DOHH2 (cell line): ENCODE measurements around the gene C8G.

Source experiments
- H3F3A ChIP-seq: fragments of 200-600 bp; sonication (generic), shearing (Covaris generic); 2 replicates; pipeline ENCODE4 v1.6.0; 2016; ENCODE audit warnings: antibody characterized with exemption, mild to moderate bottlenecking; ENCODE audit not compliant: control insufficient read depth, insufficient read depth
- H3K27ac ChIP-seq: fragments of 200-600 bp; sonication (generic); 2 replicates; pipeline ENCODE4 v1.5.1; 2014; ENCODE audit warnings: low read depth, mild to moderate bottlenecking, low read length, moderate library complexity
- H3K27me3 ChIP-seq: fragments of 200-600 bp; sonication (generic); 2 replicates; pipeline ENCODE4 v1.6.1; 2014; ENCODE audit warnings: mild to moderate bottlenecking, low read length, mixed read lengths; ENCODE audit not compliant: control insufficient read depth
- H3K36me3 ChIP-seq: fragments of 200-600 bp; sonication (generic); 2 replicates; pipeline ENCODE4 v1.6.1; 2014; ENCODE audit warnings: mild to moderate bottlenecking, low read length, moderate library complexity, mixed read lengths; ENCODE audit not compliant: control insufficient read depth
- H3K4me1 ChIP-seq: fragments of 200-600 bp; sonication (generic); 2 replicates; pipeline ENCODE4 v1.6.1; 2014; ENCODE audit warnings: mild to moderate bottlenecking, low read length, mixed read lengths; ENCODE audit not compliant: control insufficient read depth
- H3K4me2 ChIP-seq: fragments of 200-600 bp; sonication (generic); 2 replicates; pipeline ENCODE4 v1.6.0; 2014; ENCODE audit warnings: mild to moderate bottlenecking, low read length, moderate library complexity
- H3K4me3 ChIP-seq: fragments of 200-600 bp; sonication (generic); 2 replicates; pipeline ENCODE4 v1.5.1; 2014; ENCODE audit warnings: mild to moderate bottlenecking, low read length, mixed read lengths
- H3K79me2 ChIP-seq: fragments of 200-600 bp; sonication (generic); 2 replicates; pipeline ENCODE4 v1.6.1; 2014; ENCODE audit warnings: mild to moderate bottlenecking, low read length, mixed read lengths; ENCODE audit not compliant: control insufficient read depth
- H3K9me2 ChIP-seq: fragments of 200-600 bp; sonication (generic); replicated peaks from 2 replicates; pipeline ENCODE4 v1.6.1; 2014; ENCODE audit warnings: mild to moderate bottlenecking, low read length, mixed read lengths; ENCODE audit not compliant: control insufficient read depth
- H3K9me3 ChIP-seq: fragments of 200-600 bp; sonication (generic); 2 replicates; pipeline ENCODE4 v1.6.1; 2014; ENCODE audit warnings: antibody characterized with exemption, low read length, mixed read lengths; ENCODE audit not compliant: control insufficient read depth, insufficient read depth
- H4K20me1 ChIP-seq: fragments of 200-600 bp; sonication (generic); 2 replicates; pipeline ENCODE4 v1.6.0; 2014; ENCODE audit warnings: low read depth, mild to moderate bottlenecking, antibody characterized with exemption, low read length, moderate library complexity; ENCODE audit not compliant: control insufficient read depth, insufficient read depth
- CTCF ChIP-seq: fragments of 200-600 bp; sonication (generic); IDR thresholded peaks from one replicate; pipeline ENCODE4 v1.5.1; 2014; ENCODE audit warnings: antibody characterized with exemption, mild to moderate bottlenecking, low read depth, low read length; ENCODE audit not compliant: poor library complexity, severe bottlenecking
- EZH2phosphoT487 ChIP-seq: fragments of 200-600 bp; sonication (generic); IDR thresholded peaks from 2 replicates; pipeline ENCODE4 v1.6.1; 2017; ENCODE audit warnings: borderline replicate concordance, mild to moderate bottlenecking, antibody characterized with exemption, low read length, moderate library complexity, mixed read lengths

The C8G gene

GRCh38 chr9:136978865-136979544 is 34.0 kb downstream of the C8G start:
- no peaks in the 10 kb centered on the region for H3K4me1 ChIP-seq
- no peak overlapping the region for H3K4me2 ChIP-seq
- H3K27me3 ChIP-seq: peaks cover 7% of the 10 kb centered on the region; the same call in 1 of the 2 replicates
- no peak overlapping the region for H3K27ac ChIP-seq
- H3K9me3 ChIP-seq: no peaks in the 10 kb centered on the region
- H3F3A ChIP-seq: no peaks in the 10 kb centered on the region
- no peak overlapping the region for H3K4me3 ChIP-seq
- H3K36me3 ChIP-seq: no peaks in the 10 kb centered on the region
- H3K9me2 ChIP-seq: no peaks in the 10 kb centered on the region
- TF ChIP-seq EZH2phosphoT487: no peak
- H3K79me2 ChIP-seq: no peaks in the 10 kb centered on the region
- H4K20me1 ChIP-seq: no peaks in the 10 kb centered on the region

DNA sequence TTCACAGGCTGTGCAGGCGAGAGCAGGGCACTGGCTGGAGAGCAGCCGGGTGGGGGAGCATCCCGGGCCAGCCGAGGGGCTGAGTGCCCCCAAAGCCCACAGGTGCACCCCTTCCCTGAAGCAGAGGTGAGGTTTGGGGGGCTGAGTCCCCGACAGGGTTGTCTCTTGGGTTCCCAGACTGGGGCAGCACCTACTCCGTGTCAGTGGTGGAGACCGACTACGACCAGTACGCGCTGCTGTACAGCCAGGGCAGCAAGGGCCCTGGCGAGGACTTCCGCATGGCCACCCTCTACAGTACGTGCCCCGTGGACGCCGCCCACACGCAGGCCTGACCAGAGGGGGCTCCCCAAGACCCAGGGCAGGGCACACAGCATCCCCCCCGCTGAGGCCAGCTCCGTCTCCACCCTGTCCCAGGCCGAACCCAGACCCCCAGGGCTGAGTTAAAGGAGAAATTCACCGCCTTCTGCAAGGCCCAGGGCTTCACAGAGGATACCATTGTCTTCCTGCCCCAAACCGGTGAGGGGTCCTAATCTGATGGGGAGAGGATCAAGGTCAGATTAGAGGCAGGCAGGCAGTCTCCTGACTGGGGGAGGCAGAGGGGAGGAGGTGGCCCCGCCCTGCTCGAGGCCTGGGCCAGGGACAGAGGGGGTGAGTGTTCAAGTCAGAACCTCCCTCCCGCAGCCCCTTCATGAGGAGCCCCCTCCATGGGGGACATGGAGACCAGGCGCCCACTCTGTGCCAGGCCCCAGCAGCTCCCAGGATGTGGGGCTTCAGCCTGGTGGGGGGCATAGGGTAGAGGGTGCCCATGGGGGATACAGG is 34.9 kb downstream of the C8G start:
- no peaks in the 10 kb centered on the region for H3K79me2 ChIP-seq
- no peak overlapping the region for H3K27ac ChIP-seq
- H3K4me1 ChIP-seq: no peaks in the 10 kb centered on the region
- no peaks in the 10 kb centered on the region for H3F3A ChIP-seq
- no peaks in the 10 kb centered on the region for H3K9me3 ChIP-seq
- H3K4me2 ChIP-seq: no peak overlapping the region
- no peaks in the 10 kb centered on the region for H3K36me3 ChIP-seq
- TF ChIP-seq EZH2phosphoT487 (no peak), CTCF (no peak)
- H3K4me3 ChIP-seq: no peak overlapping the region
- H4K20me1 ChIP-seq: no peaks in the 10 kb centered on the region
- H3K27me3 ChIP-seq: peaks cover 11% of the 10 kb centered on the region
- H3K9me2 ChIP-seq: no peaks in the 10 kb centered on the region

- Histone ChIP-seq H3K9me2 (no peaks in the 10 kb centered on the region), H3K27ac (no peak overlapping the region), H4K20me1 (no peaks in the 10 kb centered on the region), H3K4me1 (no peaks in the 10 kb centered on the region), H3K79me2 (no peaks in the 10 kb centered on the region), H3K9me3 (no peaks in the 10 kb centered on the region), H3K27me3 (peaks cover 12% of the 10 kb centered on the region), H3K36me3 (no peaks in the 10 kb centered on the region), H3K4me3 (no peak overlapping the region), H3K4me2 (no peak overlapping the region), H3F3A (no peaks in the 10 kb centered on the region)
- TF ChIP-seq CTCF (no peak), EZH2phosphoT487 (no peak)
These were observed 35.8 kb downstream of the C8G start for GRCh38 chr9:136980669-136981478.
